ENCODE data around the gene PSG3.
"Not testable (repeated sequence)": the region's sequence is repeated elsewhere in the genome, so short reads cannot be mapped to it uniquely, and the experiment has no call there.

The PSG3 gene

GRCh38 chr19:42740381-42740780, at the start of gene PSG3:
Gene PSG3 (minus strand): TSS chr19:42740481. CDS start chr19:42740384, 97 bp downstream.
- not testable (repeated sequence) for DNase-seq

- DNase-seq: not testable (repeated sequence)
Observed at GRCh38 chr19:42788766-42789165, 48.5 kb upstream of the PSG3 start.

GRCh38 chr19:42787766-42788165, 47.5 kb upstream of the PSG3 start:
- DNase-seq: not testable (repeated sequence)

GRCh38 chr19:42776750-42777612, 36.7 kb upstream of the PSG3 start:
- DNase-seq: peak in 43 of 56 donors; percentile 0 to 76 (median 24)

GRCh38 chr19:42774510-42775158, 34.4 kb upstream of the PSG3 start:
- DNase-seq: not testable (repeated sequence)

- DNase-seq: not testable (repeated sequence)
Observed at GRCh38 chr19:42767319-42767718, 27.0 kb upstream of the PSG3 start.

- not testable (repeated sequence) for DNase-seq
Observed at GRCh38 chr19:42766871-42767270, 26.6 kb upstream of the PSG3 start.

GRCh38 chr19:42764836-42765235, 24.6 kb upstream of the PSG3 start:
- no peak for DNase-seq

GRCh38 chr19:42762789-42763188, 22.5 kb upstream of the PSG3 start:
- DNase-seq: no peak

- not testable (repeated sequence) for DNase-seq
Observed at GRCh38 chr19:42761924-42762295, 21.6 kb upstream of the PSG3 start.

- not testable (repeated sequence) for DNase-seq
Observed at GRCh38 chr19:42760954-42761923, 21.0 kb upstream of the PSG3 start.

- peak in 1 of 56 donors; percentile 7 for DNase-seq
Observed at GRCh38 chr19:42758667-42759066, 18.4 kb upstream of the PSG3 start.

GRCh38 chr19:42752246-42752645, 12.0 kb upstream of the PSG3 start:
- DNase-seq: not testable (repeated sequence)

- DNase-seq: peak in 2 of 56 donors; percentile 3
Observed at GRCh38 chr19:42741726-42742607, 1.7 kb upstream of the PSG3 start.

- DNase-seq: not testable (repeated sequence)
Observed at GRCh38 chr19:42737581-42738011, 2.7 kb downstream of the PSG3 start.

GRCh38 chr19:42728341-42728740, 11.9 kb downstream of the PSG3 start:
- DNase-seq: not testable (repeated sequence)

- not testable (repeated sequence) for DNase-seq
Observed at GRCh38 chr19:42714000-42714399, 26.3 kb downstream of the PSG3 start.

GRCh38 chr19:42712753-42713152, 27.5 kb downstream of the PSG3 start:
- not testable (repeated sequence) for DNase-seq

- not testable (repeated sequence) for DNase-seq
Observed at GRCh38 chr19:42710986-42711385, 29.3 kb downstream of the PSG3 start.

- DNase-seq: no peak
Observed at GRCh38 chr19:42697884-42698283, 42.4 kb downstream of the PSG3 start.

All from amygdala (tissue), 56 donors.